HepG2 (cell line): ENCODE measurements around the gene ORMDL2. TPM values are rescaled to one million over a fixed set of nuclear protein-coding genes. Genes with fewer than 3 reads are reported as not detected.

Experiments used
- CCAR2 ChIP-seq: fragments of 200-400 bp; formaldehyde crosslinking; optimal IDR thresholded peaks from 2 replicates; pipeline ENCODE3; 2018; ENCODE audit warnings: low read depth, mild to moderate bottlenecking, low read length, moderate library complexity
- CHD4 ChIP-seq: fragments of 200-600 bp; sonication (generic); IDR thresholded peaks from 2 replicates; pipeline ENCODE4 v1.7.0; 2017; ENCODE audit warnings: mild to moderate bottlenecking, low read length, borderline replicate concordance
- ISX ChIP-seq: sonication (generic); formaldehyde crosslinking; conservative IDR thresholded peaks from 2 replicates; pipeline ENCODE4 v1.5.0; 2020; ENCODE audit warnings: missing genetic modification reagents
- NCOA1 ChIP-seq: sonication (generic); formaldehyde crosslinking; IDR thresholded peaks from 2 replicates; pipeline ENCODE4 v1.9.0; 2021; ENCODE audit warnings: missing genetic modification reagents
- NR2F1 ChIP-seq, 2 experiments: fragments of 450-650 bp in 1 of 2; formaldehyde crosslinking in 1 of 2; IDR thresholded peaks; 2 replicates each; pipeline versions ENCODE4 v1.5.0 to v1.6.1; 2016 to 2020; ENCODE audit warnings: mild to moderate bottlenecking in 1 of 2, missing compliant biosample characterization in 1 of 2, missing genetic modification reagents in 1 of 2, moderate library complexity in 1 of 2
- NRL ChIP-seq: sonication (generic); formaldehyde crosslinking; IDR thresholded peaks from 2 replicates; pipeline ENCODE4 v1.5.0; 2020; ENCODE audit warnings: missing genetic modification reagents, mild to moderate bottlenecking, moderate library complexity, borderline replicate concordance
- SALL2 ChIP-seq: sonication (generic); formaldehyde crosslinking; IDR thresholded peaks from 2 replicates; pipeline ENCODE4 v1.8.1; 2023; ENCODE audit warnings: mild to moderate bottlenecking, missing genetic modification reagents, inconsistent platforms
- SRSF4 ChIP-seq: fragments of 200-400 bp; formaldehyde crosslinking; IDR thresholded peaks from one replicate; pipeline ENCODE4 v1.6.1; 2018; ENCODE audit warnings: mild to moderate bottlenecking, low read depth, low read length, moderate library complexity; ENCODE audit not compliant: poor library complexity, severe bottlenecking
- TBL1XR1 ChIP-seq: fragments of 150-350 bp; IDR thresholded peaks from 2 replicates; pipeline ENCODE4 v1.6.1; 2014; ENCODE audit warnings: borderline replicate concordance, low read length; ENCODE audit not compliant: partially characterized antibody
- TBX2 ChIP-seq: sonication (generic); formaldehyde crosslinking; IDR thresholded peaks from 2 replicates; pipeline ENCODE4 v1.5.0; 2020; ENCODE audit warnings: missing genetic modification reagents, mild to moderate bottlenecking, borderline replicate concordance
- TMF1 ChIP-seq: sonication (generic); formaldehyde crosslinking; IDR thresholded peaks from 2 replicates; pipeline ENCODE4 v1.8.1; 2022; ENCODE audit warnings: low read depth, missing genetic modification reagents
- ZMYM2 ChIP-seq: sonication (generic); formaldehyde crosslinking; IDR thresholded peaks from 2 replicates; pipeline ENCODE4 v1.8.0; 2022; ENCODE audit warnings: mild to moderate bottlenecking, missing genetic modification reagents
- ZNF816 ChIP-seq: sonication (generic); formaldehyde crosslinking; IDR thresholded peaks from 2 replicates; pipeline ENCODE4 v1.8.0; 2022; ENCODE audit warnings: missing genetic modification reagents, mild to moderate bottlenecking, borderline replicate concordance
- polyA plus RNA-seq, 8 experiments: library from polyadenylated mRNA; depleted of rRNA in 3 of 8; stranded (reverse) in 7 of 8; unstranded in 1 of 8; fragments of >200 nt; fragmentation: Illumina TruSeq in 4 of 8; extraction: Trizol in 4 of 8; gene quantifications; 2 replicates each; pipeline versions ENCODE4 v1.2.1 to v1.2.3, GENCODE V29; 2011 to 2016; ENCODE audit warnings: low read depth in 4 of 8, missing spikeins in 1 of 8, mixed read lengths in 1 of 8; ENCODE audit not compliant: insufficient read depth in 1 of 8
- total RNA-seq, 5 experiments: library from RNA; depleted of rRNA; stranded (reverse); fragments of >200 nt; fragmentation: Illumina TruSeq; extraction: Trizol; gene quantifications; 2 replicates each; pipeline ENCODE4 v1.2.3, GENCODE V29; 2016; ENCODE audit warnings: low read depth in 1 of 5
- TF ChIP-seq, protein P1 (sequence below): IDR thresholded peaks from 2 replicates; pipeline ENCODE4 v1.4.0; 2020; ENCODE audit warnings: mild to moderate bottlenecking, missing genetic modification reagents
- TF ChIP-seq, protein P2 (sequence below): sonication (generic); formaldehyde crosslinking; IDR thresholded peaks from 2 replicates; pipeline ENCODE4 v1.5.0; 2020; ENCODE audit warnings: missing genetic modification reagents
- TF ChIP-seq, protein P3 (sequence below), 2 experiments: fragments of 450-650 bp in 1 of 2; sonication (generic) in 1 of 2; formaldehyde crosslinking; IDR thresholded peaks; 2 replicates each; pipeline versions ENCODE4 v1.5.0 to v1.8.0; 2020 to 2022; ENCODE audit warnings: mild to moderate bottlenecking in 1 of 2, missing genetic modification reagents in 1 of 2
- TF ChIP-seq, protein P4 (sequence below), 2 experiments: sonication (generic) in 1 of 2; formaldehyde crosslinking in 1 of 2; IDR thresholded peaks; 2 replicates each; pipeline versions ENCODE4 v1.4.0 to v1.6.1; 2018 to 2020; ENCODE audit warnings: missing genetic modification reagents in 2 of 2, borderline replicate concordance in 1 of 2, low read depth in 1 of 2, mild to moderate bottlenecking in 1 of 2, missing biosample characterization in 1 of 2

Gene ORMDL2
- total and polyA plus RNA-seq, 2 of the 13 experiments (the other 11 are each of a cell fraction or from before 2014, with no cell fraction given) = 24.0 to 28.6 TPM

DNA sequence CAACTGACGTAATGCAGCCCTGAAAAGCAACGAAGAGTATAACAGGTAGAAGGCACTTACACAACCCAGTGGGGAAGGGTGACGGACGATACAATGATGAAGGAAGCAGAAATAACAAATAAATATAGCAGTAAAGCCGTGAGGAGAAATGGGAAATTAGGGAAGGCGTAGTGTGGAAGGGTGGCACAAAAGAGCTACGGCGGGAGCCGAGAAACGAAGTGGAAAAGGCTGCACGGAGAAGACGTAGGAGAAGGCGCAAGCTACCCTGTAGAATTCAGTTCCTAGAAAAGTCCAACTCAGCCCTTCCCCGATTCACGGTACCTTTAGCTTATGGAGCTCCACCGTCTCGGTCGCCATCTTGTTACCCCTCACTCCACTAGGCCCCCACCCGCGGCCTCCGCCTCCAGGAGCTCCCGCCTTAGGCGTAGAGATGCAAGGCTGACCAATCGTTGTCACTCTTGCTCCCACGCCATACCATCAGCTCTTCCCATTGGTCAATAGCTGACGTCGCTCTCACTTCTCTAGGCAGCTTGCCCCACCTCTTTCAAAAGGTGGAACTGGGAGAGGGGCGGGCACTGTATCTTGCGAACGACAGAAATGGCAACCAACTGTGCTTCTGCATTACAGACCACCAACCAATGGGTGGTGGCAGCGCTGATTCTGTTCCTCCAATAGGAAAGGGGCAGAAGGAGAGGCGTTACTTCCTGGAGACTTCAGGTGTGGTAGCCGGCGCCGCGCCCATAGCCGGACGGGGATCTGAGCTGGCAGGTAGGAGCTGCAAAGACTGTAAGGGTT lies at the start of gene ORMDL2, which contains the start of gene SARNP (continued):
- TF ChIP-seq ZNF816 (CRISPR knock-in tag) (0 out of 2 replicates have a peak, but pooled peaks have one; percentile 71), NR2F1 (CRISPR knock-in tag; IDR thresholded peaks at IDR 0.05) (no peak), TBL1XR1 (peak; percentile 21), NCOA1 (CRISPR knock-in tag) (no peak), ISX (CRISPR knock-in tag) (no peak), TBX2 (peak; percentile 75), CCAR2 (no peak), TMF1 (CRISPR knock-in tag) (no peak), ZMYM2 (no peak), SRSF4 (no peak), NRL (peak; percentile 70; the same call in 1 of the 2 replicates), CHD4 (no peak), SALL2 (CRISPR knock-in tag) (no peak; the same call in 1 of the 2 replicates)
- TF ChIP-seq, protein P1, sequence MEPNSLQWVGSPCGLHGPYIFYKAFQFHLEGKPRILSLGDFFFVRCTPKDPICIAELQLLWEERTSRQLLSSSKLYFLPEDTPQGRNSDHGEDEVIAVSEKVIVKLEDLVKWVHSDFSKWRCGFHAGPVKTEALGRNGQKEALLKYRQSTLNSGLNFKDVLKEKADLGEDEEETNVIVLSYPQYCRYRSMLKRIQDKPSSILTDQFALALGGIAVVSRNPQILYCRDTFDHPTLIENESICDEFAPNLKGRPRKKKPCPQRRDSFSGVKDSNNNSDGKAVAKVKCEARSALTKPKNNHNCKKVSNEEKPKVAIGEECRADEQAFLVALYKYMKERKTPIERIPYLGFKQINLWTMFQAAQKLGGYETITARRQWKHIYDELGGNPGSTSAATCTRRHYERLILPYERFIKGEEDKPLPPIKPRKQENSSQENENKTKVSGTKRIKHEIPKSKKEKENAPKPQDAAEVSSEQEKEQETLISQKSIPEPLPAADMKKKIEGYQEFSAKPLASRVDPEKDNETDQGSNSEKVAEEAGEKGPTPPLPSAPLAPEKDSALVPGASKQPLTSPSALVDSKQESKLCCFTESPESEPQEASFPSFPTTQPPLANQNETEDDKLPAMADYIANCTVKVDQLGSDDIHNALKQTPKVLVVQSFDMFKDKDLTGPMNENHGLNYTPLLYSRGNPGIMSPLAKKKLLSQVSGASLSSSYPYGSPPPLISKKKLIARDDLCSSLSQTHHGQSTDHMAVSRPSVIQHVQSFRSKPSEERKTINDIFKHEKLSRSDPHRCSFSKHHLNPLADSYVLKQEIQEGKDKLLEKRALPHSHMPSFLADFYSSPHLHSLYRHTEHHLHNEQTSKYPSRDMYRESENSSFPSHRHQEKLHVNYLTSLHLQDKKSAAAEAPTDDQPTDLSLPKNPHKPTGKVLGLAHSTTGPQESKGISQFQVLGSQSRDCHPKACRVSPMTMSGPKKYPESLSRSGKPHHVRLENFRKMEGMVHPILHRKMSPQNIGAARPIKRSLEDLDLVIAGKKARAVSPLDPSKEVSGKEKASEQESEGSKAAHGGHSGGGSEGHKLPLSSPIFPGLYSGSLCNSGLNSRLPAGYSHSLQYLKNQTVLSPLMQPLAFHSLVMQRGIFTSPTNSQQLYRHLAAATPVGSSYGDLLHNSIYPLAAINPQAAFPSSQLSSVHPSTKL = no peak
- TF ChIP-seq, protein P2, sequence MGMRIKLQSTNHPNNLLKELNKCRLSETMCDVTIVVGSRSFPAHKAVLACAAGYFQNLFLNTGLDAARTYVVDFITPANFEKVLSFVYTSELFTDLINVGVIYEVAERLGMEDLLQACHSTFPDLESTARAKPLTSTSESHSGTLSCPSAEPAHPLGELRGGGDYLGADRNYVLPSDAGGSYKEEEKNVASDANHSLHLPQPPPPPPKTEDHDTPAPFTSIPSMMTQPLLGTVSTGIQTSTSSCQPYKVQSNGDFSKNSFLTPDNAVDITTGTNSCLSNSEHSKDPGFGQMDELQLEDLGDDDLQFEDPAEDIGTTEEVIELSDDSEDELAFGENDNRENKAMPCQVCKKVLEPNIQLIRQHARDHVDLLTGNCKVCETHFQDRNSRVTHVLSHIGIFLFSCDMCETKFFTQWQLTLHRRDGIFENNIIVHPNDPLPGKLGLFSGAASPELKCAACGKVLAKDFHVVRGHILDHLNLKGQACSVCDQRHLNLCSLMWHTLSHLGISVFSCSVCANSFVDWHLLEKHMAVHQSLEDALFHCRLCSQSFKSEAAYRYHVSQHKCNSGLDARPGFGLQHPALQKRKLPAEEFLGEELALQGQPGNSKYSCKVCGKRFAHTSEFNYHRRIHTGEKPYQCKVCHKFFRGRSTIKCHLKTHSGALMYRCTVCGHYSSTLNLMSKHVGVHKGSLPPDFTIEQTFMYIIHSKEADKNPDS (CRISPR knock-in tag) = no peak
- TF ChIP-seq, protein P3, sequence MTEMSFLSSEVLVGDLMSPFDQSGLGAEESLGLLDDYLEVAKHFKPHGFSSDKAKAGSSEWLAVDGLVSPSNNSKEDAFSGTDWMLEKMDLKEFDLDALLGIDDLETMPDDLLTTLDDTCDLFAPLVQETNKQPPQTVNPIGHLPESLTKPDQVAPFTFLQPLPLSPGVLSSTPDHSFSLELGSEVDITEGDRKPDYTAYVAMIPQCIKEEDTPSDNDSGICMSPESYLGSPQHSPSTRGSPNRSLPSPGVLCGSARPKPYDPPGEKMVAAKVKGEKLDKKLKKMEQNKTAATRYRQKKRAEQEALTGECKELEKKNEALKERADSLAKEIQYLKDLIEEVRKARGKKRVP (CRISPR knock-in tag; IDR thresholded peaks at IDR 0.05) = peak in 1 of 2 experiments; percentile 77; a peak in 2 of 4 replicates
- TF ChIP-seq, protein P4, sequence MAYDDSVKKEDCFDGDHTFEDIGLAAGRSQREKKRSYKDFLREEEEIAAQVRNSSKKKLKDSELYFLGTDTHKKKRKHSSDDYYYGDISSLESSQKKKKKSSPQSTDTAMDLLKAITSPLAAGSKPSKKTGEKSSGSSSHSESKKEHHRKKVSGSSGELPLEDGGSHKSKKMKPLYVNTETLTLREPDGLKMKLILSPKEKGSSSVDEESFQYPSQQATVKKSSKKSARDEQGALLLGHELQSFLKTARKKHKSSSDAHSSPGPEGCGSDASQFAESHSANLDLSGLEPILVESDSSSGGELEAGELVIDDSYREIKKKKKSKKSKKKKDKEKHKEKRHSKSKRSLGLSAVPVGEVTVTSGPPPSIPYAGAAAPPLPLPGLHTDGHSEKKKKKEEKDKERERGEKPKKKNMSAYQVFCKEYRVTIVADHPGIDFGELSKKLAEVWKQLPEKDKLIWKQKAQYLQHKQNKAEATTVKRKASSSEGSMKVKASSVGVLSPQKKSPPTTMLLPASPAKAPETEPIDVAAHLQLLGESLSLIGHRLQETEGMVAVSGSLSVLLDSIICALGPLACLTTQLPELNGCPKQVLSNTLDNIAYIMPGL (CRISPR knock-in tag; IDR thresholded peaks at IDR 0.05; ENCODE audit: borderline replicate concordance in 1 of 2, low read depth in 1 of 2) = peak; percentile 40 to 50; a peak in 2 of 4 replicates
